C1 segment of cervical spinal cord (tissue), 14 donors: Measurements from ENCODE around the gene PTPN1.
"Not testable (repeated sequence)": the region's sequence is repeated elsewhere in the genome, so short reads cannot be mapped to it uniquely, and the experiment has no call there.

Source experiments
- DNase-seq, 14 donors: peaks; one replicate each; lab custom pipeline; 2025; lab: John Stamatoyannopoulos, UW

PTPN1 gene

GRCh38 chr20:50532221-50532620 lies 22.0 kb downstream of the PTPN1 start:
- no peak for DNase-seq

- no peak for DNase-seq
These were observed 22.9 kb downstream of the PTPN1 start for GRCh38 chr20:50533061-50533460.

GRCh38 chr20:50533464-50533863 lies 23.3 kb downstream of the PTPN1 start:
- no peak for DNase-seq

- no peak for DNase-seq
These were observed 24.4 kb downstream of the PTPN1 start for GRCh38 chr20:50534567-50534966.

- no peak for DNase-seq
These were observed 25.0 kb downstream of the PTPN1 start for GRCh38 chr20:50535162-50535561.

GRCh38 chr20:50536333-50536732 lies 26.1 kb downstream of the PTPN1 start:
- DNase-seq: no peak

- no peak for DNase-seq
These were observed 27.5 kb downstream of the PTPN1 start for GRCh38 chr20:50537546-50538201.

- no peak for DNase-seq
These were observed 28.1 kb downstream of the PTPN1 start for GRCh38 chr20:50538276-50538675.

GRCh38 chr20:50539798-50540197 lies 29.6 kb downstream of the PTPN1 start:
- DNase-seq: not testable (repeated sequence)

- DNase-seq: no peak
These were observed 30.7 kb downstream of the PTPN1 start for GRCh38 chr20:50540620-50541605.

- DNase-seq: no peak
These were observed 31.4 kb downstream of the PTPN1 start for GRCh38 chr20:50541606-50542041.

GRCh38 chr20:50543326-50543725 lies 33.1 kb downstream of the PTPN1 start:
- no peak for DNase-seq

GRCh38 chr20:50545126-50545525 lies 34.9 kb downstream of the PTPN1 start:
- no peak for DNase-seq

- DNase-seq: no peak
These were observed 36.6 kb downstream of the PTPN1 start for GRCh38 chr20:50546729-50547314.

- DNase-seq: no peak
These were observed 37.8 kb downstream of the PTPN1 start for GRCh38 chr20:50547964-50548363.

GRCh38 chr20:50548396-50548795 lies 38.2 kb downstream of the PTPN1 start:
- no peak for DNase-seq

GRCh38 chr20:50550531-50550930 lies 40.3 kb downstream of the PTPN1 start:
- no peak for DNase-seq

GRCh38 chr20:50551288-50551687 lies 41.1 kb downstream of the PTPN1 start:
- no peak for DNase-seq

- no peak for DNase-seq
These were observed 42.8 kb downstream of the PTPN1 start for GRCh38 chr20:50552979-50553378.

- DNase-seq: no peak
These were observed 44.8 kb downstream of the PTPN1 start for GRCh38 chr20:50554694-50555579.

- no peak for DNase-seq
These were observed 45.5 kb downstream of the PTPN1 start for GRCh38 chr20:50555662-50556061.
